GM23338 (cell line): ENCODE results near the gene MRPL48. TPM values are rescaled to one million over a fixed set of nuclear protein-coding genes. Genes with fewer than 3 reads are reported as not detected.

Source experiments
- ATAC-seq: fragments of 200-7000 bp; cut with Tn5 transposase; 3 replicates; pipeline ENCODE4 v1.9.1; 2020
- DNase-seq: peaks from one replicate; pipeline ENCODE4 v3.0.0-alpha.2; 2015; ENCODE audit warnings: low spot score
- H2AFZ ChIP-seq: fragments of 200-600 bp; sonication (generic); 2 replicates; pipeline ENCODE4 v1.8.0; 2016; ENCODE audit warnings: antibody characterized with exemption, mild to moderate bottlenecking, moderate library complexity
- H3F3A ChIP-seq: fragments of 200-600 bp; sonication (generic); replicated peaks from 2 replicates; pipeline ENCODE4 v1.8.0; 2017; ENCODE audit warnings: antibody characterized with exemption, mixed run types, low read depth
- H3K27ac ChIP-seq: fragments of 200-600 bp; sonication (generic); 2 replicates; pipeline ENCODE4 v1.6.1; 2016; ENCODE audit warnings: low read depth
- H3K27me3 ChIP-seq: fragments of 200-600 bp; sonication (generic); 2 replicates; pipeline ENCODE4 v1.8.0; 2016; ENCODE audit warnings: mild to moderate bottlenecking, mixed run types, moderate library complexity; ENCODE audit not compliant: insufficient read depth
- H3K36me3 ChIP-seq: fragments of 200-600 bp; sonication (generic); 2 replicates; pipeline ENCODE4 v1.8.0; 2016; ENCODE audit warnings: mild to moderate bottlenecking; ENCODE audit not compliant: insufficient read depth
- H3K4me1 ChIP-seq: fragments of 200-600 bp; sonication (generic); 2 replicates; pipeline ENCODE4 v1.8.0; 2016; ENCODE audit warnings: mild to moderate bottlenecking, moderate library complexity; ENCODE audit not compliant: insufficient read depth
- H3K4me2 ChIP-seq: fragments of 200-600 bp; sonication (generic); 2 replicates; pipeline ENCODE4 v1.7.1; 2017; ENCODE audit warnings: mixed run types
- H3K4me3 ChIP-seq: fragments of 200-600 bp; sonication (generic); 2 replicates; pipeline ENCODE4 v1.6.1; 2016; ENCODE audit warnings: mixed run types
- H3K79me2 ChIP-seq: fragments of 200-600 bp; sonication (generic); replicated peaks from 2 replicates; pipeline ENCODE4 v1.8.0; 2017; ENCODE audit warnings: mild to moderate bottlenecking; ENCODE audit not compliant: insufficient read depth
- H3K9me2 ChIP-seq: fragments of 200-600 bp; sonication (generic); 2 replicates; pipeline ENCODE4 v1.8.0; 2017; ENCODE audit not compliant: insufficient read depth
- H4K20me1 ChIP-seq: fragments of 200-600 bp; sonication (generic); replicated peaks from 2 replicates; pipeline ENCODE4 v1.8.0; 2017; ENCODE audit warnings: mild to moderate bottlenecking; ENCODE audit not compliant: insufficient read depth
- H3K27ac Mint-ChIP-seq: 2 replicates; pipeline ENCODE4 v1.8.0; 2020; ENCODE audit warnings: inconsistent platforms, mild to moderate bottlenecking, moderate library complexity, mixed read lengths
- H3K27me3 Mint-ChIP-seq: 3 replicates; pipeline ENCODE4 v1.8.0; 2022; ENCODE audit warnings: low read depth, mild to moderate bottlenecking, moderate library complexity, mixed read lengths, inconsistent platforms; ENCODE audit not compliant: insufficient read depth, poor library complexity
- H3K36me3 Mint-ChIP-seq: 3 replicates; pipeline ENCODE4 v1.8.0; 2021; ENCODE audit warnings: low read depth, mild to moderate bottlenecking, inconsistent platforms, moderate library complexity, mixed read lengths
- H3K4me1 Mint-ChIP-seq: 3 replicates; pipeline ENCODE4 v1.8.0; 2020; ENCODE audit warnings: mild to moderate bottlenecking, inconsistent platforms, mixed read lengths
- H3K4me3 Mint-ChIP-seq: 3 replicates; pipeline ENCODE4 v1.8.0; 2021; ENCODE audit warnings: moderate library complexity, mild to moderate bottlenecking, inconsistent platforms, mixed read lengths
- H3K9me3 Mint-ChIP-seq: 3 replicates; pipeline ENCODE4 v1.8.0; 2020; ENCODE audit warnings: moderate library complexity, mild to moderate bottlenecking, inconsistent platforms, mixed read lengths
- EZH2 ChIP-seq: fragments of 200-600 bp; sonication (generic); IDR thresholded peaks from one replicate; pipeline ENCODE4 v1.8.0; 2017; ENCODE audit warnings: antibody characterized with exemption, mild to moderate bottlenecking, low read depth; ENCODE audit not compliant: unreplicated experiment
- EZH2phosphoT487 ChIP-seq: fragments of 200-600 bp; sonication (generic); IDR thresholded peaks from one replicate; pipeline ENCODE4 v1.8.1; 2018; ENCODE audit warnings: antibody characterized with exemption; ENCODE audit not compliant: unreplicated experiment
- JUNB ChIP-seq: IDR thresholded peaks from one replicate; pipeline ENCODE4 v1.6.1; 2016; ENCODE audit warnings: antibody characterized with exemption; ENCODE audit not compliant: unreplicated experiment
- NANOG ChIP-seq: IDR thresholded peaks from 2 replicates; pipeline ENCODE4 v1.6.1; 2016; ENCODE audit warnings: antibody characterized with exemption, borderline replicate concordance
- POLR2AphosphoS5 ChIP-seq: IDR thresholded peaks from 2 replicates; pipeline ENCODE4 v1.6.1; 2016; ENCODE audit warnings: antibody characterized with exemption, low read depth
- ZNF114 ChIP-seq: fragments of 250-450 bp; sonication (Bioruptor Pico); IDR thresholded peaks from 2 replicates; pipeline ENCODE4 v1.5.0; 2020; ENCODE audit warnings: mild to moderate bottlenecking, moderate library complexity
- ZNF331 ChIP-seq: fragments of 250-450 bp; sonication (Bioruptor Pico); IDR thresholded peaks from 2 replicates; pipeline ENCODE4 v1.5.0; 2020; ENCODE audit warnings: low read depth, mild to moderate bottlenecking, moderate library complexity
- polyA plus RNA-seq: library from polyadenylated mRNA; unstranded; fragments of >200 nt; fragmentation: Nextera tagmentation; extraction: Ambion mirVana; gene quantifications from 2 replicates; pipeline ENCODE4 v1.2.1, GENCODE V29; 2016
- total RNA-seq: library from RNA; depleted of rRNA; stranded (reverse); fragments of >200 nt; shearing (Covaris generic); gene quantifications from 2 replicates; pipeline ENCODE4 v1.2.3, GENCODE V29; 2014
- TF ChIP-seq, protein P1 (sequence below): IDR thresholded peaks from one replicate; pipeline ENCODE4 v1.6.1; 2018; ENCODE audit warnings: antibody characterized with exemption; ENCODE audit not compliant: unreplicated experiment
- TF ChIP-seq, protein P2 (sequence below): IDR thresholded peaks from 2 replicates; pipeline ENCODE4 v1.6.1; 2016; ENCODE audit warnings: antibody characterized with exemption
- TF ChIP-seq, protein P3 (sequence below), 2 experiments: fragments of 200-600 bp in 1 of 2; sonication (generic) in 1 of 2; conservative IDR thresholded peaks; 2 replicates each; pipeline versions ENCODE4 v1.5.1 to v1.6.1; 2016 to 2017; ENCODE audit warnings: antibody characterized with exemption in 2 of 2, low read depth in 2 of 2, mild to moderate bottlenecking in 2 of 2, moderate library complexity in 1 of 2
- TF ChIP-seq, protein P4 (sequence below): fragments of 250-450 bp; sonication (Bioruptor Pico); IDR thresholded peaks from 2 replicates; pipeline ENCODE4 v1.5.0; 2020; ENCODE audit warnings: mild to moderate bottlenecking, moderate library complexity

The MRPL48 gene
- total and polyA plus RNA-seq, 2 experiments from 2014 or later, result 24.1 to 103 TPM

DNA sequence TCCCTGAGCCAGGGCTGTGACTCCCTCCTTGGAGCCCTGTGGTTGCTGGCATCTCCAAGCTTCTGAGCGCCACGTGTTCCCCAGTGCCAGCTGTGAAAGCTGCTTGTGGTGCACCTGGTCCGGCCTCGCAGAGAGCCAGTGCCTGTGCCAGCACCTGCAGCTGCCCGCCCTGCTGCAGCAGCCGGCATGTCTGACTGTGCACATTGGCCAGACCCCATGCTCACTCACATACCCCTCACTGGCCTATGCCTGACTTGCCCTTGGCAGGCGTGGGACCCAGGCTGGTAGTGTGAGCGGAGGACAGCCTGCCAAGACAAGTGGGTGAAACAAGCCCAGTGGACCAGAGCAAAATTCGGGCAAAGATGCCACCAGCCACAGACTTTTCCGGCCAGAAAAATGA, 9.8 kb downstream of the MRPL48 start (continued):
- TF ChIP-seq, protein P1, sequence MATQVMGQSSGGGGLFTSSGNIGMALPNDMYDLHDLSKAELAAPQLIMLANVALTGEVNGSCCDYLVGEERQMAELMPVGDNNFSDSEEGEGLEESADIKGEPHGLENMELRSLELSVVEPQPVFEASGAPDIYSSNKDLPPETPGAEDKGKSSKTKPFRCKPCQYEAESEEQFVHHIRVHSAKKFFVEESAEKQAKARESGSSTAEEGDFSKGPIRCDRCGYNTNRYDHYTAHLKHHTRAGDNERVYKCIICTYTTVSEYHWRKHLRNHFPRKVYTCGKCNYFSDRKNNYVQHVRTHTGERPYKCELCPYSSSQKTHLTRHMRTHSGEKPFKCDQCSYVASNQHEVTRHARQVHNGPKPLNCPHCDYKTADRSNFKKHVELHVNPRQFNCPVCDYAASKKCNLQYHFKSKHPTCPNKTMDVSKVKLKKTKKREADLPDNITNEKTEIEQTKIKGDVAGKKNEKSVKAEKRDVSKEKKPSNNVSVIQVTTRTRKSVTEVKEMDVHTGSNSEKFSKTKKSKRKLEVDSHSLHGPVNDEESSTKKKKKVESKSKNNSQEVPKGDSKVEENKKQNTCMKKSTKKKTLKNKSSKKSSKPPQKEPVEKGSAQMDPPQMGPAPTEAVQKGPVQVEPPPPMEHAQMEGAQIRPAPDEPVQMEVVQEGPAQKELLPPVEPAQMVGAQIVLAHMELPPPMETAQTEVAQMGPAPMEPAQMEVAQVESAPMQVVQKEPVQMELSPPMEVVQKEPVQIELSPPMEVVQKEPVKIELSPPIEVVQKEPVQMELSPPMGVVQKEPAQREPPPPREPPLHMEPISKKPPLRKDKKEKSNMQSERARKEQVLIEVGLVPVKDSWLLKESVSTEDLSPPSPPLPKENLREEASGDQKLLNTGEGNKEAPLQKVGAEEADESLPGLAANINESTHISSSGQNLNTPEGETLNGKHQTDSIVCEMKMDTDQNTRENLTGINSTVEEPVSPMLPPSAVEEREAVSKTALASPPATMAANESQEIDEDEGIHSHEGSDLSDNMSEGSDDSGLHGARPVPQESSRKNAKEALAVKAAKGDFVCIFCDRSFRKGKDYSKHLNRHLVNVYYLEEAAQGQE, result no peak
- no peak for TF ChIP-seq POLR2AphosphoS5
- TF ChIP-seq, protein P2, sequence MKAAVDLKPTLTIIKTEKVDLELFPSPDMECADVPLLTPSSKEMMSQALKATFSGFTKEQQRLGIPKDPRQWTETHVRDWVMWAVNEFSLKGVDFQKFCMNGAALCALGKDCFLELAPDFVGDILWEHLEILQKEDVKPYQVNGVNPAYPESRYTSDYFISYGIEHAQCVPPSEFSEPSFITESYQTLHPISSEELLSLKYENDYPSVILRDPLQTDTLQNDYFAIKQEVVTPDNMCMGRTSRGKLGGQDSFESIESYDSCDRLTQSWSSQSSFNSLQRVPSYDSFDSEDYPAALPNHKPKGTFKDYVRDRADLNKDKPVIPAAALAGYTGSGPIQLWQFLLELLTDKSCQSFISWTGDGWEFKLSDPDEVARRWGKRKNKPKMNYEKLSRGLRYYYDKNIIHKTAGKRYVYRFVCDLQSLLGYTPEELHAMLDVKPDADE, result no peak

DNA sequence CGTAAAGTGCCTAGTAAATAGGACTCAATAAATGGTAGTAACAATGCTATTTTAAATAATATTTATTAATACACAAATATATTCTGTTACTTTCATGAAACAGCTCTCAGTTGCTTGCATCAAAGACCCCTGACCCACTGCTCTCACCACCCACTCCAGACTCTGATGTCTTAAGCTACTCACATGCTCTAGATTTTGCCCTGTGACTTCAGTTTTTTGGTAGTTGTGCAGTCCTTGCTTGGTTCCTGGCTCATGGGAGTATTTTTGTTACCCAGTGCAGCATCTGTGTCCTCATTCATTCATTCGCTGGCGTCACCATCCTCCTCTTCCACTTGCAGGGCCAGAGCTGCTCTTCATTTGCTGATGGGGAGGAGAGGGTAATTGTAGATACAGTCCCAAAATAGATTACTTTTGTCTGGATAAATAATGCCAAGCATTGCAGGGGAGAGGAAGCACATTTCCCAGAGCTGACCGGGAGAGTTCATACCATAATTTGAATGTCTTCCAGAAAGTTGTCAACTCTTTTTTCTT, 12.7 kb downstream of the MRPL48 start:
- H3K4me2 ChIP-seq, result no peak overlapping the region
- no peaks in the 10 kb centered on the region for H3K27me3 Mint-ChIP-seq
- peaks cover 6% of the 10 kb centered on the region; the same call in 1 of the 2 replicates for H4K20me1 ChIP-seq
- no peak overlapping the region for H2AFZ ChIP-seq
- no peak overlapping the region for H3K27ac ChIP-seq
- no peaks in the 10 kb centered on the region for H3K4me1 ChIP-seq
- peaks cover 14% of the 10 kb centered on the region; the same call in 1 of the 2 replicates for H3K79me2 ChIP-seq
- no peak for DNase-seq
- H3K4me3 Mint-ChIP-seq, result no peak overlapping the region
- H3K9me2 ChIP-seq, result no peaks in the 10 kb centered on the region
- H3K27me3 ChIP-seq, result no peaks in the 10 kb centered on the region
- no peaks in the 10 kb centered on the region for H3F3A ChIP-seq
- H3K27ac Mint-ChIP-seq, result no peak overlapping the region
- no peaks in the 10 kb centered on the region for H3K4me1 Mint-ChIP-seq
- no peak overlapping the region for H3K4me3 ChIP-seq
- peaks cover 4% of the 10 kb centered on the region; the same call in 1 of the 3 replicates for H3K36me3 Mint-ChIP-seq
- no peaks in the 10 kb centered on the region for H3K9me3 Mint-ChIP-seq
- ATAC-seq, result no peak
- no peaks in the 10 kb centered on the region for H3K36me3 ChIP-seq
- no peak for TF ChIP-seq EZH2phosphoT487
- no peak for TF ChIP-seq NANOG
- no peak for TF ChIP-seq JUNB
- no peak for TF ChIP-seq EZH2
- no peak for TF ChIP-seq ZNF114 (CRISPR knock-in tag)
- TF ChIP-seq, protein P3, sequence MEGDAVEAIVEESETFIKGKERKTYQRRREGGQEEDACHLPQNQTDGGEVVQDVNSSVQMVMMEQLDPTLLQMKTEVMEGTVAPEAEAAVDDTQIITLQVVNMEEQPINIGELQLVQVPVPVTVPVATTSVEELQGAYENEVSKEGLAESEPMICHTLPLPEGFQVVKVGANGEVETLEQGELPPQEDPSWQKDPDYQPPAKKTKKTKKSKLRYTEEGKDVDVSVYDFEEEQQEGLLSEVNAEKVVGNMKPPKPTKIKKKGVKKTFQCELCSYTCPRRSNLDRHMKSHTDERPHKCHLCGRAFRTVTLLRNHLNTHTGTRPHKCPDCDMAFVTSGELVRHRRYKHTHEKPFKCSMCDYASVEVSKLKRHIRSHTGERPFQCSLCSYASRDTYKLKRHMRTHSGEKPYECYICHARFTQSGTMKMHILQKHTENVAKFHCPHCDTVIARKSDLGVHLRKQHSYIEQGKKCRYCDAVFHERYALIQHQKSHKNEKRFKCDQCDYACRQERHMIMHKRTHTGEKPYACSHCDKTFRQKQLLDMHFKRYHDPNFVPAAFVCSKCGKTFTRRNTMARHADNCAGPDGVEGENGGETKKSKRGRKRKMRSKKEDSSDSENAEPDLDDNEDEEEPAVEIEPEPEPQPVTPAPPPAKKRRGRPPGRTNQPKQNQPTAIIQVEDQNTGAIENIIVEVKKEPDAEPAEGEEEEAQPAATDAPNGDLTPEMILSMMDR (conservative IDR thresholded peaks at IDR 0.05; ENCODE audit: low read depth in 2 of 2), result no peak
- TF ChIP-seq, protein P2, result no peak
- TF ChIP-seq ZNF331 (CRISPR knock-in tag), result no peak
- no peak for TF ChIP-seq POLR2AphosphoS5
- TF ChIP-seq, protein P4, sequence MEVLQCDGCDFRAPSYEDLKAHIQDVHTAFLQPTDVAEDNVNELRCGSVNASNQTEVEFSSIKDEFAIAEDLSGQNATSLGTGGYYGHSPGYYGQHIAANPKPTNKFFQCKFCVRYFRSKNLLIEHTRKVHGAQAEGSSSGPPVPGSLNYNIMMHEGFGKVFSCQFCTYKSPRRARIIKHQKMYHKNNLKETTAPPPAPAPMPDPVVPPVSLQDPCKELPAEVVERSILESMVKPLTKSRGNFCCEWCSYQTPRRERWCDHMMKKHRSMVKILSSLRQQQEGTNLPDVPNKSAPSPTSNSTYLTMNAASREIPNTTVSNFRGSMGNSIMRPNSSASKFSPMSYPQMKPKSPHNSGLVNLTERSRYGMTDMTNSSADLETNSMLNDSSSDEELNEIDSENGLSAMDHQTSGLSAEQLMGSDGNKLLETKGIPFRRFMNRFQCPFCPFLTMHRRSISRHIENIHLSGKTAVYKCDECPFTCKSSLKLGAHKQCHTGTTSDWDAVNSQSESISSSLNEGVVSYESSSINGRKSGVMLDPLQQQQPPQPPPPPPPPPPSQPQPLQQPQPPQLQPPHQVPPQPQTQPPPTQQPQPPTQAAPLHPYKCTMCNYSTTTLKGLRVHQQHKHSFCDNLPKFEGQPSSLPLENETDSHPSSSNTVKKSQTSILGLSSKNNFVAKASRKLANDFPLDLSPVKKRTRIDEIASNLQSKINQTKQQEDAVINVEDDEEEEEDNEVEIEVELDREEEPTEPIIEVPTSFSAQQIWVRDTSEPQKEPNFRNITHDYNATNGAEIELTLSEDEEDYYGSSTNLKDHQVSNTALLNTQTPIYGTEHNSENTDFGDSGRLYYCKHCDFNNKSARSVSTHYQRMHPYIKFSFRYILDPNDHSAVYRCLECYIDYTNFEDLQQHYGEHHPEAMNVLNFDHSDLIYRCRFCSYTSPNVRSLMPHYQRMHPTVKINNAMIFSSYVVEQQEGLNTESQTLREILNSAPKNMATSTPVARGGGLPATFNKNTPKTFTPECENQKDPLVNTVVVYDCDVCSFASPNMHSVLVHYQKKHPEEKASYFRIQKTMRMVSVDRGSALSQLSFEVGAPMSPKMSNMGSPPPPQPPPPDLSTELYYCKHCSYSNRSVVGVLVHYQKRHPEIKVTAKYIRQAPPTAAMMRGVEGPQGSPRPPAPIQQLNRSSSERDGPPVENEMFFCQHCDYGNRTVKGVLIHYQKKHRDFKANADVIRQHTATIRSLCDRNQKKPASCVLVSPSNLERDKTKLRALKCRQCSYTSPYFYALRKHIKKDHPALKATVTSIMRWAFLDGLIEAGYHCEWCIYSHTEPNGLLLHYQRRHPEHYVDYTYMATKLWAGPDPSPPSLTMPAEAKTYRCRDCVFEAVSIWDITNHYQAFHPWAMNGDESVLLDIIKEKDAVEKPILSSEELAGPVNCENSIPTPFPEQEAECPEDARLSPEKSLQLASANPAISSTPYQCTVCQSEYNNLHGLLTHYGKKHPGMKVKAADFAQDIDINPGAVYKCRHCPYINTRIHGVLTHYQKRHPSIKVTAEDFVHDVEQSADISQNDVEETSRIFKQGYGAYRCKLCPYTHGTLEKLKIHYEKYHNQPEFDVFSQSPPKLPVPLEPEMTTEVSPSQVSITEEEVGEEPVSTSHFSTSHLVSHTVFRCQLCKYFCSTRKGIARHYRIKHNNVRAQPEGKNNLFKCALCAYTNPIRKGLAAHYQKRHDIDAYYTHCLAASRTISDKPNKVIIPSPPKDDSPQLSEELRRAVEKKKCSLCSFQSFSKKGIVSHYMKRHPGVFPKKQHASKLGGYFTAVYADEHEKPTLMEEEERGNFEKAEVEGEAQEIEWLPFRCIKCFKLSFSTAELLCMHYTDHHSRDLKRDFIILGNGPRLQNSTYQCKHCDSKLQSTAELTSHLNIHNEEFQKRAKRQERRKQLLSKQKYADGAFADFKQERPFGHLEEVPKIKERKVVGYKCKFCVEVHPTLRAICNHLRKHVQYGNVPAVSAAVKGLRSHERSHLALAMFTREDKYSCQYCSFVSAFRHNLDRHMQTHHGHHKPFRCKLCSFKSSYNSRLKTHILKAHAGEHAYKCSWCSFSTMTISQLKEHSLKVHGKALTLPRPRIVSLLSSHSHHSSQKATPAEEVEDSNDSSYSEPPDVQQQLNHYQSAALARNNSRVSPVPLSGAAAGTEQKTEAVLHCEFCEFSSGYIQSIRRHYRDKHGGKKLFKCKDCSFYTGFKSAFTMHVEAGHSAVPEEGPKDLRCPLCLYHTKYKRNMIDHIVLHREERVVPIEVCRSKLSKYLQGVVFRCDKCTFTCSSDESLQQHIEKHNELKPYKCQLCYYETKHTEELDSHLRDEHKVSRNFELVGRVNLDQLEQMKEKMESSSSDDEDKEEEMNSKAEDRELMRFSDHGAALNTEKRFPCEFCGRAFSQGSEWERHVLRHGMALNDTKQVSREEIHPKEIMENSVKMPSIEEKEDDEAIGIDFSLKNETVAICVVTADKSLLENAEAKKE, result no peak
